Erythroblast (primary cell): ENCODE results near the gene KCNK4.

Experiments used
- GATA1 ChIP-seq: IDR thresholded peaks from 2 replicates; pipeline ENCODE4 v1.6.1; 2011; ENCODE audit warnings: low read depth, mild to moderate bottlenecking, control low read depth, low read length, moderate library complexity
- POLR2A ChIP-seq: IDR thresholded peaks from 2 replicates; pipeline ENCODE4 v1.6.1; 2011; ENCODE audit warnings: mild to moderate bottlenecking, low read length

DNA sequence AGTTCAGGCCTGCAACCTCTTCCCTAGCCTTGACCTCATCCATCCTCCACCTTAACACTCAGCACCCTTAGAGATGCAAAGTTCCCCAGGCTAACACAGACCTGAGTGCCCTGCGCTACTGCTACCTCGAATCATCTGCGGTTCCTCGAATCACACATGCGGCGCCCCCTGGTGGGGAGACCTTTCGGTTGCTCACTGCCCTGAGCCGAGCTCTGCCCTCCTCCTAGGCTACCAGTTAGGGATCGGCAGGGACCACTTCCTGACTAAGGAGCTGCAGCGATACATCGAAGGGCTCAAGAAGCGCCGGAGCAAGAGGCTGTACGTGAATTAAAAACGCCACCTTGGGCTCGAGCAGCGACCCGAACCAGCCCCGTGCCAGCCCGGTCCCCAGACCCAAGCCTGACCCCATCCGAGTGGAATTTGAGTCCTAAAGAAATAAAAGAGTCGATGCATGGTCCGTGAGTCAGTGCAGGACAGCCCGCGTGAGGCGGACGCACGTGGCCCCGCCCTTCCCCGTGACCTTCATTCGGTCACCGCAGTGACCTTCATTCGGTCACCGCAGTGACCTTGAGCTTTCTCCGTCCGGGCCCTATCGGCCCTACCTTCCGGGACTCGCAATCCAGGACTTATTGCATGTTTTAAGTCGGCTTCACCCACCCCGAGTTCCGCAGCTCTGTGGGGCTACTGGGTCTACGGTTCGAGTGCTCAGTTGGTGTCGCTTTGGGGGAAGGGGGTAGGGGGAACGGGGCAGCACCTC is 13.4 kb downstream of the KCNK4 start:
- TF ChIP-seq POLR2A (peak; percentile 40), GATA1 (no peak)
